NK-92 treated with Interleukin-12 subunit alpha and Interleukin-12 subunit beta, amount 100 ng/mL, for 24 hours (cell line): ENCODE data around the gene PRPSAP2.
"Not testable (repeated sequence)": the region's sequence is repeated elsewhere in the genome, so short reads cannot be mapped to it uniquely, and the experiment has no call there.

ENCODE experiments used
- DNase-seq: peaks from one replicate; lab custom pipeline; 2025; lab: John Stamatoyannopoulos, UW

Gene PRPSAP2

DNA sequence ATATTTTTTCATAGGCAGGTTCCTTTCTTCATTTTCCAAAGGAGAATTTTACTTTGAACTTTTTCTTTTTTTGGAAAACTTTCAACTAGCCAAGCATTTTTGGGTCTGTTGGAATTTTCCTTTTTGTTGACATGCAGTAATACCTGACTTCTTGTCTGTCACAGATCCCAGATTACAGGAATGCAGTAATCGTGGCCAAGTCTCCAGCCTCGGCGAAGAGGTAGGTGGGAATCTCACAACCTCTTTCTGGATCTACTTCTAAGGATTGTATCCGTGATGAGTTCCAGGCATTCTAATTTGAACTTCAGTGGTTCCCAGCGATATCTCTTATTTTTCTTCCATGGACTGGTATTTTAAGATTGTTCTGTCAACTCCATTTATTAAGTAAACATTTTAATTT, 31.7 kb downstream of the PRPSAP2 start:
- DNase-seq = no peak

DNA sequence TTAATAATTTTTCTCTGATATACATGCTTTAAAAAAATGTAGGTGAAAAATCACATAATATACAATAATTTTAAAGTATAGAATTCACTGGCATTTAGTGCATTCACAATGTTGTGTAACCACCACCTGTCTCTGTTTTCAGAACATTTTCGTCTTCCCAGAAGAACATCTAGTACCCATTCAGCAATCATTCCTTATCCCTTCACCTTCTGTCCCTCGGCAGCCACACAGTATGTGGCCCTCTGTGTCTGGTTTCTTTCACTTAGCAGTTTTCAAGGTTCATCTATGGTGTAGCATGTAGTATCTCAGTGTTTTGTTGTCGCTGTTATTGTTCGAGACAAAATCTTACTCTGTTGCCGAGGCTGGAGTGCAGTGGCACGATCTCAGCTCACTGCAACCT, 33.6 kb downstream of the PRPSAP2 start:
- DNase-seq = no peak

DNA sequence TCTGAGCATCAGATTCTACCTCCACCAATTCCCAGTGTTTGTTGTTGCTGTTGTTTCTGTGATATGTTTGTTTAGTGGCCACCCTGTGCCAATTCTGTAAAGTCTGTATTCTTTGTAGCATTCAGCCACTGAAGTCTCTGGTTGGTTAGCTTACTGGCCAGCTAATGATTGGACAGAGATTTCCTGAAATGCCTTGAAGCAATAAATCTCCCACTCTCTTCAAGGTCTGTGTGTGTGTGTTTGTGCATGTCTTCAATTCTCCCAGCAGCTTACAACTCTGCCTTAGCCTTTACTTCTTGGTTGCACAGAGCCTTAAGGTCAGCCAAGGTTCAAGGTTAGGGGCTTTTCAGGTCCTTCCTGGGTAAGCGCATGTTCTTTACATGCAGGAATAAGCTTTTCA, 38.2 kb downstream of the PRPSAP2 start:
- no peak for DNase-seq

DNA sequence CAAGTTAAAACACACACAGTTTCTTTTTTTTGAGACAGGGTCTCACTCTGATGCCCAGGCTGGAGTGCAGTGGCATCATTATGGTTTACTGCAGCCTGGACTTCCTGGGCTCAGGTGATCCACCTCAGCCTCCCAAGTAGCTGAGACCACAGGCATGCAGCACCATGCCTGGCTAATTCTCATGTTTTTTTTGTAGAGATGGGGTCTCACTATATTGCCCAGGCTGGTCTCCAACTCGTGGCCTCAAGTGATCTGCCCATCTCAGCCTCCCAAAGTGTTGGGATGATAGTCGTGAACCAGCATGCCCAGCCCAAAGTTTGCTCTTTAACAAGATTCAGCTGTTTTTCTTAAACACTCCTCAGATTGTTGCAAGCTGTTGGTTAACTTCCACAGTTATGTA, 39.0 kb downstream of the PRPSAP2 start:
- DNase-seq = no peak

DNA sequence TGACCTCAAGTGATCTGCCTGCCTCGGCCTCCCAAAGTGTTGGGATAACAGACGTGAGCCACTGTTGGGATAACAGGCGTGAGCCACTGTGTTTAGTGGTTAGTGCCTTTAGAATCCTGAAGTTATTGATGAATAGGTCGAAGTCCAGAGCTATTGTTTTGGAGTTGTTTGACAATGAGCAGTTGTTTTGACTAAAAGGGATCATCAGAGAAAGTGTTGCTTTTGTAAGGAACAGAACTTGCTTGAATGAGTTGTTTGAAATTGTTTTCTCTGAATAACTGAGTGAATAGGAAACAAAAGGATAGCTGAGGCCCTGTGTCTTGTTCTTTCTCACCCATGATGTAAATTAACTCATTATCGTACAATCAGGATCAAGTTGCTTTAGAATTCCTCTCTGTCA, 46.6 kb downstream of the PRPSAP2 start:
- no peak for DNase-seq

DNA sequence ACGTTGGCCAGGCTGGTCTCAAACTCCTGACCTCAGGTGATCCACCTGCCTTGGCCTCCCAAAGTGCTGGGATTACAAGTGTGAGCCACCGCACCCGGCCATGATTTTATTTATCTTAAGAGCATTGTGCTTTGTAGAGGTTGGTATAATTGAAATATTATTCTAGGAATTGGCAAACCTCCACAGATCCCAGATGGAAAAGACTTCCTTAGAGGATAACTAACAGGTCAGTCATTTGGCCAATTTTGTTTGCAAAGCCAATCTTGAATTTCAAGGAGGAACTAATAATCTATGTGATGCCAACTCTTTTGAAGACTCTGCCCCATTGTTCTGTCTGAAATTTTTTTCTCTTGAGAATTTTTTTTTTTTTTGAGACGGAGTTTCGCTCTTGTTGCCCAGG, 47.3 kb downstream of the PRPSAP2 start:
- no peak for DNase-seq

DNA sequence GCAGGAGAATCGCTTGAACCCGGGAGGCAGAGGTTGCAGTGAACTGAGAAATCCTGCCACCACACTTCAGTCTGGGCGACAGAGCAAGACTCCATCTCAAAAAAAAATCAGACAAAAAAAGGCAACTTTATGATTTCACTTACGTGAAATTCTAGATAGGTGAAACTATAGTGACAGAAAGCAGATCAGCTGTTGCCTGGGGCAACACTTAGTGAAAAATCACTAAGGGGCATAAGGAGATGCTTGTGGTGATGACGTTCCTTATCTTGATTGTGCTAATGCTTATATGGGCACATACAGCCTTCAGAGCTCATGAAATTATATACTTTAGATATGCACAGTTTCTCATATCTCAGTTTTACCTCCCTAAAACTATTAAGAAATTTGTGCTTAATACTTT, 52.4 kb downstream of the PRPSAP2 start:
- DNase-seq = no peak

DNA sequence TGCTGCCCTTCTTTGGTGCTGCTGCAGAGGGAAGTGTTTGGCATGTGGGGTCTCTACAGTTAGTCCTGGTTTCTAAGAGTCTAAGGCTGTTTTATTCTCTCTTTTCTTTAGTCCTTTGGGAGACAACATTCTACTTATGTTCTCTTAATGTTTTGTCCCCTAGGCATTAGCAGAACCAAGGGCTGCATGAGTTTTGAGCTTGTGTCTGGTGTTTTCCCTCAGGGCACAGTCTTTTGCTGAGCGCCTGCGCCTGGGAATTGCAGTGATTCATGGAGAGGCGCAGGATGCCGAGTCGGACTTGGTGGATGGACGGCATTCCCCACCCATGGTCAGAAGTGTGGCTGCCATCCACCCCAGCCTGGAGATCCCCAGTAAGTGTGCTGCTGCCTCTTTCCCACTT, 53.0 kb downstream of the PRPSAP2 start:
- DNase-seq = no peak

DNA sequence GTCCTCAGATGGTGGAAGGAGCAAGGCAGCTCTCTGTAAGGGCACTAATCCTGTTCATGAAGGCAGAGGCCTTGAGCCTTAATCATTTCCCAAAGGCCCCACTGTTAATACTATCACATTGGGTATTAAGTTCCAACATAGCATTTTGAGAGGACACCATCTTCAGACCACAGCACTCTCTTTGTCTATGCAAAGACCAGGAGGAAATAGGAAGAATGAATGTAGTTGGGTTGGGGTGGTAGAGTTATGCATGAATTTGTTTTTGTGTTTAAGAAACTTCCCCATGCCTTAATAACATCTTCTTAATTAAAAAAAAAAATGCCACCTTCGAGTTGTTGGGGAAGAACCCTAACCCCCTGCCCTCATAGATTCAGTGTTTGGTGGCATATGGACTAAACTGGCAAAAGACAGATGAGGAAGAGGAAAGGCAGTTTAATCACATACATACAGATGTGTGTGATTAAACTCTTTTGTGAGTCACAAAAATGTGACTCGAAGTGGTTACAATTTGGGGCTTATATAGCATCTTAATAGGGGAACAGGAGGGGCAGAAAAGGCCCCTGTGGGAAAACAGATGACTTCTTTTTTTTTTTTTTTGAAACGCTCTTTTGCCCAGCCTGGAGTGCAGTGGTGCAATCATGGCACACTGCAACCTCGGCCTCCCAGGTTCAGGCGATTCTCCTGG, 59.0 kb downstream of the PRPSAP2 start:
- no peak for DNase-seq

DNA sequence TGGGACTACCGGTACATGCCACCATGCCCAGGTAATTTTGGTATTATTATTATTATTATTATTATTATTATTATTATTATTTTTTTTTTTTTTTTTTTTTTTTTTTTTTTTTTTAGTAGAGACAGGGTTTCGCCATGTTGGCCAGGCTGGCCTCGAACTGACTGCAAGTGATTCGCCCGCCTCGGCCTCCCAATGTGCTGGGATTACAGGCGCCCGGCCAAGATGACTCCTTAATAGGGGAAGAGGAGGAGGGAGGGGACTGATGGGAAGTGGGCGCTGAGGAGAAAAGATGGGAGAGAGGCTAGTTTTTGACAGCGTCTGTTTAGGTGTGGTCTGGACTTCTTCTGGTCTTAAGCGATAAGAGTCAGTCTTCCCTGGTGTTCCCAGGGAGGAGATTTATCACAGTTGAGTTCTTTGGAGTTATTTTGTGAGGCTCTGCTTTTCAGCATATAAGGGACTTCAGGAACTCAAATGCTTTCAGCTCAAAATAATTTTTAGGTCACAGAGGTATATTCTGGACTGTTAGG, 59.6 kb downstream of the PRPSAP2 start:
- DNase-seq = no peak

DNA sequence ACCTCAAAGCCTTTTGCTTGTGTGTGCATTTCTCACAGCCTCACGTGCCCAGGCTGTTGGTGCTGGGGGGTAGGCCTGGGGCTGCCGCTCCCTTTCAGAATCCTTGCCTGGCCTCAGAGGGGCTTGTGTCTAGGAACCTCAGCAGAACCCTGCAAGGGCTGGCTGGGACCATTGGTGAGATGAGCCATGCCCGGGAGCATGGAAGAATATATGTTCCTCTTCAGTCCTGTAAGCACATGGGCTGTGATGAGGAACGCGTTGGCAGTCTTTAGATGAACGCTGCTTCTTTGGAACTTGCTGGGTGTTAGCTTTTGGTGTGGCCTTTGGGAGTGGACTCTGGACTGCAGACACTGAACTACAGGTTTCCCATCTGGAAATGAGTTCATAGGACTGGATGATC, 62.0 kb downstream of the PRPSAP2 start:
- DNase-seq = no peak

DNA sequence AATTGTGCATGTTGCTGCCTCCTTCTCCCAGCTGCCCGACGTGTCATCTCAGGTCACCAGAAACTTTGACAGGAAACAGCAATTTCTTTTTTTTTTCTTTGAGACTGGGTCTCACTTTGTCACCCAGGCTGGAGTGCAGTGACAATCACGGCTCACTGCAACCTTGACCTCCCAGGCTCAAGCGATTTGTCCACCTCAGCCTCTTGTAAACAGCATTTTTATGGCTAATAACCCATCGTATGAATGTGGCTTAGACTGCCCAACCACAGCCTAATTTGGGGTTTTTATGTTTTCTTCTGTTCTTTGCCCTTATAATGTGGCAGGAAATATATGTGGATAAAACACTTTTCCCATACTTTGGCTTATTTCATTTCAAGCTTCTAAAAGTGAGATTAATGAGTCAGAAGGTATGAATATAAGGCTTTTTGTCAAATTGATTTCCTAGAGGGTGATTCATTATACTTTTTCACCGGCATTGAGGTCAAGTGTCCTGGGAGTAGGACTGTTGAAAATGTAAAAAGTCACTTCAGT, 63.0 kb downstream of the PRPSAP2 start:
- no peak for DNase-seq

DNA sequence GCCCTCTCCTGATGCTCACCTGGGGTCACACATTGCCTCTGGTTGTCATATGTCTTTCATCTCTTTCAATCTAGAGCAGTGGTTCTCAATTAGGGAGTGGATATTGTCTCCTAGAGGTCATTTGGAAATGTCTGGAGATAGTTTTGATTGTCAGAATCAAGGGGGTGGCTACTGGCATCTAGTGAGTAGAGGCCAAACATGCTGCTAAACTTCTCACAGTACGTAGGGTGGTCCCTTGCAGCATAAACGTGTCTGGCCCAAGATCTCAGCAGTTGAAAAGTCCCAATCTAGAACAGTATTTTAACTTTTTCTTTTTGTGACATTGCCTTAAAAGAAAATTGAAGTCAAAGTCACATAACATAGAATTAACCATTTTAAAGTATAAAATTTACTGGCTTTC, 63.6 kb downstream of the PRPSAP2 start:
- no peak for DNase-seq

DNA sequence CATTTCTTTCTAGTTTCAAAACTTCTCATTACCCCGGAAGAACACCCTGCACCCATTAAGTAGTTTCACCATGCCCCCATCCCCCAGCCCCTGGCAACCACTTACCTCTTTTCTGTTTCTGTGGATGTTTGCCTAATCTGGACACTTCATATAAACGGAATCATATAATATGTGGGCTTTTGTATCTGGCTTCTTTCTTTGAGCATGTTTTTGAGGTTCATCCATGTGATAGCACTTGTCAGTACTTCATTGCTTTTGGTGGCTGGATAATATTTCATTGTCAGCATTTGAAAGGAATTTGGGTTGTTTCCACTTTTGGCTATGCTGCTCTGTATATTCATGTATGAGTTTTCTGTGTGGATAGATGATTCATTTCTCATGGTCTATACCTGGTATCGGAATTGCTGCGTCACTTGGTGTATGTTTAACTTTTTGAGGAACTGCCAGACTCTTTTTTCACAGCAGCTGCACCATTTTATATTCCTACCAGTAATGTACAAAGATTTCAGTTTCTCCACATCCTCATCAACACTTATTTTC, 64.1 kb downstream of the PRPSAP2 start:
- no peak for DNase-seq

DNA sequence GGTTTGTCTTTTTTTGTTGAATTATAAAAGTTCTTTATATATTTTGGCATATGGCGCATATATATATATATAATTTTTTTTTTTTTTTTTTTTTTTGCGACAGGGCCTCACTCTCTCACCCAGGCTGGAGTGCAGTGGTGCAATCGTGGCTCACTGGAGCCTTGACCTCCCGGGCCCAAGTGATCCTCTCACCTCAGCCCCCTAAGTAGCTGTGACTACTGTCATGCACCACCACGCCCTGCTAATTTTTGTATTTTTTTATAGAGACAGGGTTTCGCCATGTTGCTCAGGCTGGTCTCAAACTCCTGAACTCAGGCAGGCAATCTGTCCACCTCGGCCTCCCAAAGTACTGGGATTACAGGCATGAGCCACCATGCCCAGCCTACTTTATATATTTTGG, 64.7 kb downstream of the PRPSAP2 start:
- not testable (repeated sequence) for DNase-seq

DNA sequence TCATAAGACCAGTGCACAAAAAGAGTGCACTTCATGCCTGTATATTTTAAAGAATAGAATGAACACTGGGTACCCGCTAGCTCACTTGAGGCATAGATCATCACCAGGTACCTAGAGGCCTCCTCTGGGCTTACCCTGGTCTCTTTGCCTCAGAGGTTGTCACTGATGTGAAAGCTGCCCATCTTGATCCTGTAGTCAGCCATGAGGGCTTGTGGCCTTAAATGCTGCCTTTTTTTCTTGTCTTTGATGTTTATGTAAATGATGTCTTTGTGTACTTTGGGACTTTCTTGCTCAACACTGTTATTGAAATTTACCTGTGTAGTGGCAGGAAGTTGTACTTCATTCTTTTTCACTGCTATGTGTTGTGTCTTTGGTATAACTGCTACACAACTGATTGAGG, 67.3 kb downstream of the PRPSAP2 start:
- no peak for DNase-seq

DNA sequence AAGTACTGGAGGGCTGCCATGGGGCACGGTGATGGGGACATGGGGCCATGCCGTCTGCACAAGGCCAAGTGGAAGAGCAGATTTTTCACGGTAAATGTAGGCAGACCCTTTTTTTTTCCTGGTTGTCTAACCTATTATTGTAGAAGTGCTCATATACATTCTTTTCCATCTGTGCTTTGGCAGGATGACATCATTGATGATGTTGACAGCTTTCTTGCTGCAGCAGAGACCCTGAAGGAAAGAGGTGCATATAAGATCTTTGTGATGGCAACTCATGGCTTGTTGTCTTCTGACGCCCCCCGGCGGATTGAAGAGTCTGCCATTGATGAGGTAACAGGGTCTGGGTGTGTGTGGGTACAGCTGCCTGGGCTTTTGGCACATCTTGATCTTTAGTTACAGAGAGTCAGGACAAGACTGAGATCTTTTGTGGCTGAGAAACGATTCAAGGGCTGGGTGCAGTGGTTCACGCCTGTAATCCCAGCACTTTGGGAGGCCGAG, 70.7 kb downstream of the PRPSAP2 start:
- DNase-seq = no peak

DNA sequence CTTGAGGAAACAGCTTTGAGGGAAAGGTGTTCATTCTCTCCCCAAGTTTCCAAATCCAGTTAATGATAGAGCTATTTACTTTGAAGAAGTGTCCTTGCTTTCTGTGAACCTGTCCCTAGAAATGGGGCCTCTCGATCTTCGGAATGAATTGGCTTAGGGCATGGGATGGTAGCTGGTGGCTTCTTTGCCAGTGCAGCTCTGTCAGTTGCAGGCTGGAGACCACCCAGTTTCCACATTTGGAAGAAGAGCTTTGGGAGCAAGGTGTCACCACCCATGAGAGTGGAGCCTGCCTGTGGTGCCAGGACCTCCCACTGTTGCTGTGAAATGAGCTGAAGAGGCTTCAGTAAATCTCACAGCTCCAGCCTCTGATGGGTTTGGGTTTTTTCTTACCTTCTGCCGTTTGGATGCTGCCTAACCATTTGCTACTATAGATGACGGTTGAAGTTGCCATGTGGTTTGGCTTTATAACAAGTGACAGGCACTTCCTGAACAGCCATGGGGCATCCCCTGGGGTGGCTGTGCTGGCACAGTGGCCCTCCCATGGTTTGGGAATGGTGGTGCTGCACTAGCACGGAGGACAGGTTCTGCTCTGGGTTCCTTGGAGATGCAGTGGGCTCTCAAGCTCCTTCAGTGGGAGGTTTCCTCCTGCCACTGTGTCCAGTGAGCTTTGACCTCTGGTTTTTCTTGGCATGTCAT, 74.6 kb downstream of the PRPSAP2 start:
- DNase-seq = no peak

DNA sequence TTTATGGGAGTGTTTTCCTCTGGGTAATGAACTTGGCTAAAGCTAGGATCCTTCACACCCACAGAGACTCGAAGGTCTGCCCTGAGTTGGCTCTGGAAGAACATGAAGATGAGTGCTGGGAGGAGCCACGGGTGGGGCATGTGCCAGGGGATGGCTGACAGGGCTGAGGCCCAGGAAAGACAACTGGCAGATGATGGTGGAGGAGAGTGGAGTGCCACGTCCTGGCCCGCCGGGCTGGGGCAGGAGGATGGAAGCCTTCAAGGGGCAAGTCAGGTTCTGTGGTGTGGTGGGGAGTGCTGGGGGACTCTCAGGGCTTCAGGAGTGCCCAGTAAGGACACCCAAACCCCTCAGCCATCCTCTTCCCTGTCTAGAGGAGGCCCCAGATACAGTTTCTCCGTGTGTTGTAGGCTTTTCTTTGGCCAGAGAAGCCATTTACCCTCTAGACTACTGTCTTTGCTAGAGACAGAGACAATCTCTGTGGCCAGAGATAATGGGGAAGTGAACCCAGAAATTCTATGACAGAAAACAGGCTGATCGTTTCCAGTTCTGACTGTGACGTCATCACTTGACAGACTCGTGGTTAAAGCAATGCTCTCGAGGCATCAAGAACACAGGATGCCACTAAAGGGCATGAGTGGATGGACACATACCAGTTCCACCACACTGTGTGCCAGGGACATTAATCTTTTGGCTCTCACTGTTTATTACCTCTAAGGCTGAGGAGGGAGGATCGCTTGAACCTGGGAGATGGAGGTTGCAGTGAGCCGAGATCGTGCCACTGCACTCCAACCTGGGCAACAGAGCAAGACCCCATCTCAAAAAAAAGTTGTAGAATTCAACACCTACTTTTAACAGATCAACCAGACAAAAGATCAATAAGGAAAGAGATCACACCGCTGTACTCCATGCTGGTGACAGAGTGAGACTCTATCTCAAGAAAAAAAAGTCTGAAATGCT, 75.4 kb downstream of the PRPSAP2 start:
- DNase-seq = no peak

DNA sequence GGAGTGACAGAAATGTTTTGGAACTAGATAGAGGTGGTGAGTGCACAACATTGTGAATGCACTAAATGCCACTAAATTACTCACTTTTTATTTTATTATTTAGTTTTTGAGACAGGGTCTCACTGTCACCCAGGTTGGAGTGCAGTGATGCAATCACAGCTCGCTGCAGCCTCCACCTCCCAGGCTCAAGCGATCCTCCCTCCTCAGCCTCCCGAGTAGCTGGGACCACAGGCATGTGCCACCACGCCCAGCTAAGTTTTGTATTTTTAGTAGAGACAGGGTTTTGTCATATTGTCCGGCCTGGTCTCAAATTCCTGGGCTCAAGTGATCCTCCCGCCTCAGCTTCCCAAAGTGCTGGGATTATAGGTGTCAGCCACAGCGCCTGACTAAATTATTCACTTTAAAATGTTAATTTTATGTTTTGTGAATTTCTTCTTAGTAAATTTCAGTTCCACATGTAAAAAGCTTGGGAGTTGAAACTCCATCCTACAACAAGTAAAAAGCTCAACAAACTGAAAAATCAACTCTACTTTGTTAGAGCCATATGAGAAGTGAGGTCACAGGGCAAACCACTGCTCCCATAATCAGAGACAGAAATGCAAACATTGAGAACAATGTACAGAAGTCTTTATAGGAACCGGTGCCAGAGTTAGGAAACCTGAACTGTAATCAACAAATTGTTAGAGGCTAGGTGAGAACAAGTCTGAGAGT, 80.2 kb downstream of the PRPSAP2 start:
- DNase-seq = no peak

DNA sequence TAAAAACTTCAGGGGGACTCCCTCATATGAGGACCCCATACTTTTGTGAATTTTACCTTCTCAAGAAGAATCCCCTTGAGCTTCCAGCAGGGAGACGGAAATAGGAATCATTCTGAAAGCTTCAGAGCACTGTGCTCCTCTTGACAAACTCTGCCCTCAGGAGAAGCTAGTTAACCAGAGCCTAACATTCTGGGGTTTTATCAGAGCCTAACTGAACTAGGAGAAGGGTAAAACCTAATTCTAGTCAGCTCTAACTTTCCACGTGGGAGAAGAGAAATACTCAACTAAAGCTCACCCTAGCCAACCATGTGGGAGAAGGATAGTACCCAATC, 80.7 kb downstream of the PRPSAP2 start:
- no peak for DNase-seq
